Measurements from ENCODE around the gene LHFPL3.

LHFPL3 gene

DNA sequence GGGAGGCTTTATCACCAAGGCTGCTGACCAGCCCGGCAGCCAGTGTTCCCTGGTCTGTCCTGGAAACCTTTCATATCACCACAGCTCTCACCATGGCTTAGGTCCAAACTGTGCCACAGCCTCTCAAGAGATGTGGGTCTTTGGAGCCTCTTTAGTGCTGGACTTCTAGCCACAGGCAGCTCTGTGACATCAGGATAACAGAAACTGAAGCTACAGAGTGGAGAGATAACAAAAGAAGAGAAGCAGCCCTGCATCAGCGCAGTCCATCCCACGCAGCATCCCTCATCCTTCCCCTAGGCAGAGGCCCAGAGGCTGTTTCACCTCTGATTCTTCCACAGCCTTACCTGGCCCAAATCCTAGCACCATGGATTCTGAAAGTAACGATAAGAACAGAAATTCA, 497.7 kb downstream of the LHFPL3 start:
- TF ChIP-seq CREB1 (IDR thresholded peaks at IDR 0.05; ENCODE audit: low read depth): no peak
- no peak for TF ChIP-seq EP300 (IDR thresholded peaks at IDR 0.05; ENCODE audit: borderline replicate concordance)
- TF ChIP-seq EGR1 (IDR thresholded peaks at IDR 0.05): no peak
- no peak for TF ChIP-seq ZBTB7A (IDR thresholded peaks at IDR 0.05; ENCODE audit: low read depth)
- TF ChIP-seq, protein P1, sequence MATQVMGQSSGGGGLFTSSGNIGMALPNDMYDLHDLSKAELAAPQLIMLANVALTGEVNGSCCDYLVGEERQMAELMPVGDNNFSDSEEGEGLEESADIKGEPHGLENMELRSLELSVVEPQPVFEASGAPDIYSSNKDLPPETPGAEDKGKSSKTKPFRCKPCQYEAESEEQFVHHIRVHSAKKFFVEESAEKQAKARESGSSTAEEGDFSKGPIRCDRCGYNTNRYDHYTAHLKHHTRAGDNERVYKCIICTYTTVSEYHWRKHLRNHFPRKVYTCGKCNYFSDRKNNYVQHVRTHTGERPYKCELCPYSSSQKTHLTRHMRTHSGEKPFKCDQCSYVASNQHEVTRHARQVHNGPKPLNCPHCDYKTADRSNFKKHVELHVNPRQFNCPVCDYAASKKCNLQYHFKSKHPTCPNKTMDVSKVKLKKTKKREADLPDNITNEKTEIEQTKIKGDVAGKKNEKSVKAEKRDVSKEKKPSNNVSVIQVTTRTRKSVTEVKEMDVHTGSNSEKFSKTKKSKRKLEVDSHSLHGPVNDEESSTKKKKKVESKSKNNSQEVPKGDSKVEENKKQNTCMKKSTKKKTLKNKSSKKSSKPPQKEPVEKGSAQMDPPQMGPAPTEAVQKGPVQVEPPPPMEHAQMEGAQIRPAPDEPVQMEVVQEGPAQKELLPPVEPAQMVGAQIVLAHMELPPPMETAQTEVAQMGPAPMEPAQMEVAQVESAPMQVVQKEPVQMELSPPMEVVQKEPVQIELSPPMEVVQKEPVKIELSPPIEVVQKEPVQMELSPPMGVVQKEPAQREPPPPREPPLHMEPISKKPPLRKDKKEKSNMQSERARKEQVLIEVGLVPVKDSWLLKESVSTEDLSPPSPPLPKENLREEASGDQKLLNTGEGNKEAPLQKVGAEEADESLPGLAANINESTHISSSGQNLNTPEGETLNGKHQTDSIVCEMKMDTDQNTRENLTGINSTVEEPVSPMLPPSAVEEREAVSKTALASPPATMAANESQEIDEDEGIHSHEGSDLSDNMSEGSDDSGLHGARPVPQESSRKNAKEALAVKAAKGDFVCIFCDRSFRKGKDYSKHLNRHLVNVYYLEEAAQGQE (IDR thresholded peaks at IDR 0.05; ENCODE audit: low read depth): no peak
- no peak for TF ChIP-seq TAF1 (IDR thresholded peaks at IDR 0.05; ENCODE audit: low read depth)

DNA sequence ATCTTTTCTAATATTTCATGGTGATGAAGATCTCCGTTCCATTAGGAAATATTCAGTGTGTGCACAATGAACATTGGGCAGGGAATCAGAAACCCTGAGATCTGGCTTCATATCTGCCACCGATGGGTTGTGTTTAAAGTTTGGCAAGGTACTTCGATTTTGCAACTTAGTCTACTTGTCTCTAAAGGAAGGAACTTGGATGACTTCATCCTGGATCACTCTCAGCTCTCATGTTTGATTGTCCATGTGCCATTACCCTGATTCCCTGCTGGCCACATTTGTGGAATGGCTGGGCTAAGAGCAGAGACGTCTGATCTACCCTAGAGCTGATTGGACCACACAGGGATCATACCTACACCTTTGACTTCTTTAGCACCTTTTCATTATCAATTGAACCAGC, 508.6 kb downstream of the LHFPL3 start:
- TF ChIP-seq RAD21 (IDR thresholded peaks at IDR 0.05; ENCODE audit: low read depth) (no peak), TAF1 (IDR thresholded peaks at IDR 0.05; ENCODE audit: low read depth) (no peak), EP300 (IDR thresholded peaks at IDR 0.05; ENCODE audit: borderline replicate concordance) (no peak), NFIC (IDR thresholded peaks at IDR 0.05) (no peak), EGR1 (IDR thresholded peaks at IDR 0.05) (no peak), FOXM1 (IDR thresholded peaks at IDR 0.05; ENCODE audit: borderline replicate concordance, low read depth) (no peak), TEAD4 (IDR thresholded peaks at IDR 0.05) (no peak), YY1 (IDR thresholded peaks at IDR 0.05; ENCODE audit: low read depth) (no peak), CEBPB (IDR thresholded peaks at IDR 0.05) (no peak), TCF12 (IDR thresholded peaks at IDR 0.05; ENCODE audit: low read depth) (no peak), CREB1 (IDR thresholded peaks at IDR 0.05; ENCODE audit: low read depth) (no peak)
- TF ChIP-seq, protein P1 (IDR thresholded peaks at IDR 0.05; ENCODE audit: low read depth): no peak
- TF ChIP-seq, protein P2, sequence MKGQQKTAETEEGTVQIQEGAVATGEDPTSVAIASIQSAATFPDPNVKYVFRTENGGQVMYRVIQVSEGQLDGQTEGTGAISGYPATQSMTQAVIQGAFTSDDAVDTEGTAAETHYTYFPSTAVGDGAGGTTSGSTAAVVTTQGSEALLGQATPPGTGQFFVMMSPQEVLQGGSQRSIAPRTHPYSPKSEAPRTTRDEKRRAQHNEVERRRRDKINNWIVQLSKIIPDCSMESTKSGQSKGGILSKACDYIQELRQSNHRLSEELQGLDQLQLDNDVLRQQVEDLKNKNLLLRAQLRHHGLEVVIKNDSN (IDR thresholded peaks at IDR 0.05): no peak
- TF ChIP-seq, protein P3, sequence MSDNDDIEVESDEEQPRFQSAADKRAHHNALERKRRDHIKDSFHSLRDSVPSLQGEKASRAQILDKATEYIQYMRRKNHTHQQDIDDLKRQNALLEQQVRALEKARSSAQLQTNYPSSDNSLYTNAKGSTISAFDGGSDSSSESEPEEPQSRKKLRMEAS (IDR thresholded peaks at IDR 0.05): no peak

DNA sequence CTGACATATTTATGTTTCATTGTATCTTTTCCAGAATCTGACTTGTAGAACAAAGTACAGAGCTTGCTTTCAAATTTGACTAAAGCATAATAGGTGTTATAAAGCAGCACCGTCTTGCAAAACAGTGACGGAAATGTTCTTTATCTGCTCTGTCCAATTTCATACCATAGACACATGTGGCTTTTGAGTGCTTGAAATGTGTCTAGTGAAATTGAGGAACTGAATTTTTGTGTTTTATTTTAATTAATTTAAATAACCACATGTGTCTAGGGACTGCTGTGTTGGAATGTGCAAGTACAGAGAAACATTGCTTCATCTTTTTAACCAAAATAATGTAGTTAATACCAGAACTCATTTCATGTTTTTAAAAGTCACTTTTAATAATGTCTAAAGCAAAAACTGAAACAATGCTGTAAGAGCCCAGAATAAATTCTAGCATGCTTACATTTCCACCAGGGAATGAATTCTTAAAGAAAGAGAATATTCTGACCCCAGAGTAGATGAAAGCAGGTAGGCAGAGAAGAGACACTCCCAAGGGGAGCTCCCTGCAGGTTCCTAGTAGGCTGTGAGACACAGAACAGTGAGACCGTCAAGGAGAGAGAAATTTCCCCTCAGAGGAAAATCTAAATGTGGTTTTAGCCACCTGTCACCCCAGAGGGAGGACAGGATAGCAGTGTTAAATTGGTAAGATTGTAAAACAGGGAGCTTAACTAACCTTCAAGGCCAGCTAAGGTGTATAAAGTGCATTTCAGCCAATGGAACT, 510.3 kb downstream of the LHFPL3 start:
- no peak for TF ChIP-seq NFIC (IDR thresholded peaks at IDR 0.05)
- TF ChIP-seq EGR1 (IDR thresholded peaks at IDR 0.05): no peak
- TF ChIP-seq, protein P2 (IDR thresholded peaks at IDR 0.05): no peak
- no peak for TF ChIP-seq CEBPB (IDR thresholded peaks at IDR 0.05)
- no peak for TF ChIP-seq ZBTB7A (IDR thresholded peaks at IDR 0.05; ENCODE audit: low read depth)
- no peak for TF ChIP-seq CREB1 (IDR thresholded peaks at IDR 0.05; ENCODE audit: low read depth)
- no peak for TF ChIP-seq YY1 (IDR thresholded peaks at IDR 0.05; ENCODE audit: low read depth)
- no peak for TF ChIP-seq TAF1 (IDR thresholded peaks at IDR 0.05; ENCODE audit: low read depth)
- no peak for TF ChIP-seq TEAD4 (IDR thresholded peaks at IDR 0.05)
- no peak for TF ChIP-seq EP300 (IDR thresholded peaks at IDR 0.05; ENCODE audit: borderline replicate concordance)

DNA sequence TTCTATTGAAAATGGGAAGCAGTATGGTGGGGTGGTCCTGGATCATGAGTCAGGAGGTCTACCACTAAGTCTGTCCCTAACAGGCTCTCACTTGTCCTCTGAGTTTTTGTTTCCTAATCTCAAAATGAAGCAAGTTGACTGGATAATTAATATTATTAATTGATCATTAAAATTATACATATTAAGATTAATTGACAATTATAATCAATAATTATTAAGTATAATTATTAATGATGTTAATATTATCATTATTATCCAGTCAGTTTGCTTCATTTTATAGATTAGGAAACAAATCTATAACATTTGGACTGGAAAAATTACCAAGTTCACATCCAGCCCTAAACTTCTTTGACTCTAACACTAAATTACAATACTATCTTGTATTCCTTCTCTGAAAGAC, 511.4 kb downstream of the LHFPL3 start:
- TF ChIP-seq CREB1 (IDR thresholded peaks at IDR 0.05; ENCODE audit: low read depth) (no peak), YY1 (IDR thresholded peaks at IDR 0.05; ENCODE audit: low read depth) (no peak), ZBTB7A (IDR thresholded peaks at IDR 0.05; ENCODE audit: low read depth) (no peak), CEBPB (IDR thresholded peaks at IDR 0.05) (no peak), EP300 (IDR thresholded peaks at IDR 0.05; ENCODE audit: borderline replicate concordance) (no peak), TCF12 (IDR thresholded peaks at IDR 0.05; ENCODE audit: low read depth) (no peak), NFIC (IDR thresholded peaks at IDR 0.05) (no peak), EGR1 (IDR thresholded peaks at IDR 0.05) (no peak), RAD21 (IDR thresholded peaks at IDR 0.05; ENCODE audit: low read depth) (no peak), TEAD4 (IDR thresholded peaks at IDR 0.05) (no peak), FOXM1 (IDR thresholded peaks at IDR 0.05; ENCODE audit: borderline replicate concordance, low read depth) (no peak), TAF1 (IDR thresholded peaks at IDR 0.05; ENCODE audit: low read depth) (no peak)
- TF ChIP-seq, protein P1 (IDR thresholded peaks at IDR 0.05; ENCODE audit: low read depth): no peak
- TF ChIP-seq, protein P3 (IDR thresholded peaks at IDR 0.05): no peak
- TF ChIP-seq, protein P2 (IDR thresholded peaks at IDR 0.05): no peak

Data from Ishikawa (cell line).